Upper lobe of right lung (tissue), 1 donor: Measurements from ENCODE around the gene NEGR1. TPM values are rescaled to one million over a fixed set of nuclear protein-coding genes. Genes with fewer than 3 reads are reported as not detected.

ENCODE experiments used
- ATAC-seq: fragments of 200-7000 bp; cut with Tn5 transposase; one replicate; pipeline ENCODE4 v1.9.1; 2020; ENCODE audit warnings: mild to moderate bottlenecking, moderate library complexity
- DNase-seq: peaks from one replicate; pipeline ENCODE4 v3.0.0-alpha.2; 2020
- H3K27ac ChIP-seq: fragments of 200-600 bp; one replicate; pipeline ENCODE4 v1.8.0; 2022
- H3K27me3 ChIP-seq: fragments of 200-600 bp; one replicate; pipeline ENCODE4 v1.8.0; 2022; ENCODE audit warnings: mild to moderate bottlenecking
- H3K36me3 ChIP-seq: fragments of 200-600 bp; one replicate; pipeline ENCODE4 v1.8.0; 2022
- H3K4me1 ChIP-seq: fragments of 200-600 bp; one replicate; pipeline ENCODE4 v1.8.0; 2022
- H3K4me3 ChIP-seq: fragments of 200-600 bp; one replicate; pipeline ENCODE4 v1.8.0; 2022; ENCODE audit warnings: mild to moderate bottlenecking
- H3K9me3 ChIP-seq: fragments of 200-600 bp; one replicate; pipeline ENCODE4 v1.8.0; 2022
- CTCF ChIP-seq: fragments of 200-600 bp; IDR thresholded peaks from one replicate; pipeline ENCODE4 v1.8.0; 2022; ENCODE audit warnings: antibody characterized with exemption
- intact Hi-C: fragments of 100-400 bp; cut with DNase I; formaldehyde crosslinking; loops from one replicate; pipeline ENCODE4 v1.11.0; 2022
- total RNA-seq: library from RNA; stranded (reverse); fragmentation: NEBNext Ultra II Directional; extraction: Animal tissue kit (Norgen Biotek cat#: 25700); gene quantifications from one replicate; pipeline ENCODE4 v1.2.1, GENCODE V29; 2021
- donor health status: DM: no; HTN: yes; CAD: no; lungs with severe emphysema.

Gene NEGR1
- total RNA-seq, 1 donor from 2014 or later = 21.4 TPM

GRCh38 chr1:72218141-72218739 is 64.1 kb downstream of the NEGR1 start:
- intact Hi-C loops = no loop called here
- Histone ChIP-seq H3K27ac (no peak overlapping the region), H3K9me3 (no peaks in the 10 kb centered on the region), H3K27me3 (no peaks in the 10 kb centered on the region), H3K4me1 (no peaks in the 10 kb centered on the region), H3K4me3 (no peak overlapping the region), H3K36me3 (no peaks in the 10 kb centered on the region)
- no peak for TF ChIP-seq CTCF
- ATAC-seq (no peak), DNase-seq (no peak)

- Histone ChIP-seq H3K27me3 (no peaks in the 10 kb centered on the region), H3K36me3 (no peaks in the 10 kb centered on the region), H3K4me3 (no peak overlapping the region), H3K27ac (no peak overlapping the region), H3K4me1 (no peaks in the 10 kb centered on the region), H3K9me3 (no peaks in the 10 kb centered on the region)
- DNase-seq (no peak), ATAC-seq (no peak)
- no peak for TF ChIP-seq CTCF
- intact Hi-C loops = no loop called here
Measured at GRCh38 chr1:72207059-72207458, 75.3 kb downstream of the NEGR1 start.

GRCh38 chr1:72202761-72203160 is 79.6 kb downstream of the NEGR1 start:
- no peak for TF ChIP-seq CTCF
- no peaks in the 10 kb centered on the region for H3K36me3 ChIP-seq
- DNase-seq = no peak
- peaks cover 4% of the 10 kb centered on the region for H3K9me3 ChIP-seq
- H3K4me3 ChIP-seq = no peak overlapping the region
- H3K4me1 ChIP-seq = no peaks in the 10 kb centered on the region
- H3K27me3 ChIP-seq = no peaks in the 10 kb centered on the region
- H3K27ac ChIP-seq = no peak overlapping the region
- ATAC-seq = no peak
- intact Hi-C loops = no loop called here

- H3K9me3 ChIP-seq = peaks cover 4% of the 10 kb centered on the region
- ATAC-seq (no peak), DNase-seq (no peak)
- H3K36me3 ChIP-seq = no peaks in the 10 kb centered on the region
- no peak overlapping the region for H3K27ac ChIP-seq
- H3K4me3 ChIP-seq = no peak overlapping the region
- no peaks in the 10 kb centered on the region for H3K4me1 ChIP-seq
- H3K27me3 ChIP-seq = no peaks in the 10 kb centered on the region
- no peak for TF ChIP-seq CTCF
- intact Hi-C loops = no loop called here
Measured at GRCh38 chr1:72197786-72198185, 84.6 kb downstream of the NEGR1 start.

- Histone ChIP-seq H3K4me1 (no peaks in the 10 kb centered on the region), H3K9me3 (no peaks in the 10 kb centered on the region), H3K36me3 (no peaks in the 10 kb centered on the region), H3K27me3 (no peaks in the 10 kb centered on the region), H3K4me3 (no peak overlapping the region), H3K27ac (no peak overlapping the region)
- TF ChIP-seq CTCF = peak; percentile 54
- DNase-seq (no peak), ATAC-seq (no peak)
- intact Hi-C loops = no loop called here
Measured at GRCh38 chr1:72186733-72187307, 95.5 kb downstream of the NEGR1 start.
